Calu3 (cell line): ENCODE data around the gene CD80. TPM values are rescaled to one million over a fixed set of nuclear protein-coding genes. Genes with fewer than 3 reads are reported as not detected.

Source experiments
- BruUV-seq: library from RNA; stranded (reverse); fragments of 400-500 nt; replicated peaks from 2 replicates; lab custom pipeline; 2021; lab: Mats Ljungman, UMichigan
- CTCF ChIA-PET: fragments of 300-600 bp; sonication (Branson Sonifier 250); formaldehyde crosslinking; loops from one replicate; lab custom pipeline; 2022; ENCODE audit warnings: antibody characterized with exemption; lab: Charles Lee
- DNase-seq: peaks from one replicate; pipeline ENCODE4 v3.0.0; 2022
- H3K27ac Mint-ChIP-seq: one replicate; pipeline ENCODE4 v1.8.0; 2022; ENCODE audit warnings: mixed read lengths; ENCODE audit not compliant: unreplicated experiment
- H3K27me3 Mint-ChIP-seq: one replicate; pipeline ENCODE4 v1.8.0; 2022; ENCODE audit warnings: mixed read lengths; ENCODE audit not compliant: unreplicated experiment
- H3K36me3 Mint-ChIP-seq: one replicate; pipeline ENCODE4 v1.8.0; 2022; ENCODE audit warnings: mild to moderate bottlenecking, moderate library complexity, mixed read lengths; ENCODE audit not compliant: insufficient read depth, unreplicated experiment
- H3K4me1 Mint-ChIP-seq: one replicate; pipeline ENCODE4 v1.8.0; 2022; ENCODE audit warnings: mild to moderate bottlenecking, low read depth, mixed read lengths; ENCODE audit not compliant: unreplicated experiment
- H3K4me3 Mint-ChIP-seq: one replicate; pipeline ENCODE4 v1.8.0; 2022; ENCODE audit warnings: mild to moderate bottlenecking, low read depth, moderate library complexity, mixed read lengths; ENCODE audit not compliant: unreplicated experiment
- H3K9me3 Mint-ChIP-seq: one replicate; pipeline ENCODE4 v1.8.0; 2022; ENCODE audit warnings: low read depth, mixed read lengths; ENCODE audit not compliant: unreplicated experiment
- intact Hi-C: fragments of 100-400 bp; cut with micrococcal nuclease; formaldehyde crosslinking; loops from one replicate; pipeline ENCODE4 v1.10.0; 2022; ENCODE audit not compliant: unreplicated experiment
- total RNA-seq: library from RNA; stranded (reverse); gene quantifications from 2 replicates; pipeline ENCODE4 v1.2.3, GENCODE V29; 2022
- TF ChIP-seq, protein P1 (sequence below): fragments of 200-600 bp; IDR thresholded peaks from one replicate; pipeline ENCODE4 v1.8.0; 2022; ENCODE audit warnings: antibody characterized with exemption; ENCODE audit not compliant: unreplicated experiment

Gene CD80
- total RNA-seq, 1 experiment from 2014 or later = not detected

DNA sequence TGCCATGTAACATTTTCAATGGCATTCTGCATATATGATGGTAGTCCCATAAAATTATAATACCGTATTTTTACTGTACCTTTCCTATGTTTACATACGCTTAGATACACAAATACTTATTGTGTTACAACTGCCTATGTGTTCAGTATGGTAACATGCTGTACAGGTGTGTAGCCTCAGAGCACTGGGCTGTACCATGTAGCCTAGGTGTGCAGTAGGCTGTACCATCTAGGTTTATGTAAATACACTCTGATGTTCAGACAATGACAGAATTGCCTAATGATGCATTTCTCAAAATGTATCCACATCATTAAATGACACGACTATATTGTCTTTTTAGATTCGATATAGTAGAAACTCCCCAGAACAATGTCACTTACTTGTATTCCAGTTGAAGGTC is 22.7 kb downstream of the CD80 start:
- intact Hi-C loops = no loop called here
- DNase-seq = no peak
- CTCF ChIA-PET = no interaction called here
- H3K4me1 Mint-ChIP-seq = peaks cover 6% of the 10 kb centered on the region
- TF ChIP-seq, protein P1, sequence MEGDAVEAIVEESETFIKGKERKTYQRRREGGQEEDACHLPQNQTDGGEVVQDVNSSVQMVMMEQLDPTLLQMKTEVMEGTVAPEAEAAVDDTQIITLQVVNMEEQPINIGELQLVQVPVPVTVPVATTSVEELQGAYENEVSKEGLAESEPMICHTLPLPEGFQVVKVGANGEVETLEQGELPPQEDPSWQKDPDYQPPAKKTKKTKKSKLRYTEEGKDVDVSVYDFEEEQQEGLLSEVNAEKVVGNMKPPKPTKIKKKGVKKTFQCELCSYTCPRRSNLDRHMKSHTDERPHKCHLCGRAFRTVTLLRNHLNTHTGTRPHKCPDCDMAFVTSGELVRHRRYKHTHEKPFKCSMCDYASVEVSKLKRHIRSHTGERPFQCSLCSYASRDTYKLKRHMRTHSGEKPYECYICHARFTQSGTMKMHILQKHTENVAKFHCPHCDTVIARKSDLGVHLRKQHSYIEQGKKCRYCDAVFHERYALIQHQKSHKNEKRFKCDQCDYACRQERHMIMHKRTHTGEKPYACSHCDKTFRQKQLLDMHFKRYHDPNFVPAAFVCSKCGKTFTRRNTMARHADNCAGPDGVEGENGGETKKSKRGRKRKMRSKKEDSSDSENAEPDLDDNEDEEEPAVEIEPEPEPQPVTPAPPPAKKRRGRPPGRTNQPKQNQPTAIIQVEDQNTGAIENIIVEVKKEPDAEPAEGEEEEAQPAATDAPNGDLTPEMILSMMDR = no peak
- H3K27ac Mint-ChIP-seq = no peak overlapping the region
- H3K9me3 Mint-ChIP-seq = no peaks in the 10 kb centered on the region
- no peaks in the 10 kb centered on the region for H3K36me3 Mint-ChIP-seq
- H3K4me3 Mint-ChIP-seq = no peak overlapping the region
- BruUV-seq = no TSS peak
- H3K27me3 Mint-ChIP-seq = no peaks in the 10 kb centered on the region

DNA sequence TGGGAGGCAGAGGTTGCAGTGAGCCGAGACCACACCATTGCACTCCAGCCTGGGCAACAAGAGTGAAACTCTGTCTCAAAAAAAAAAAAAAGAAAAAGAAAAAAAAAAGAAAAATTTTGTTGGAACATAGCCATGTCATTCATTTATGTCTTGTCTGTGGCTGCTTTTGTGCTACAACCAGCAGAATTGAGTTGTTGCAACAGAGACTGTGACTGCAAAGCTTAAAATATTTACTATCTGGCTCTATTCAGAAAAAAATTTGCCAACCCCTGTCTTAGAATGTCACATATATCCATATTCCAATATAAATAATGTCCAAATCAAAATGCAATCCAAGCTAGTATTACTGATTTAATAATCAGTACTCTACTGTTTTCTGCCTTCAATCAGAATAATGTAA is 25.1 kb downstream of the CD80 start:
- no peaks in the 10 kb centered on the region for H3K27me3 Mint-ChIP-seq
- DNase-seq = no peak
- H3K9me3 Mint-ChIP-seq = no peaks in the 10 kb centered on the region
- BruUV-seq = no TSS peak
- TF ChIP-seq, protein P1 = no peak
- CTCF ChIA-PET = interaction anchor here (0.5 to 1.0 kb wide), 3 partner anchors 17 to 539 kb away, joined by 3 to 5 read pairs (median 5); no protein-coding TSS in a partner anchor
- H3K4me3 Mint-ChIP-seq = no peak overlapping the region
- intact Hi-C loops = no loop called here
- H3K27ac Mint-ChIP-seq = no peak overlapping the region
- no peaks in the 10 kb centered on the region for H3K4me1 Mint-ChIP-seq
- H3K36me3 Mint-ChIP-seq = no peaks in the 10 kb centered on the region

DNA sequence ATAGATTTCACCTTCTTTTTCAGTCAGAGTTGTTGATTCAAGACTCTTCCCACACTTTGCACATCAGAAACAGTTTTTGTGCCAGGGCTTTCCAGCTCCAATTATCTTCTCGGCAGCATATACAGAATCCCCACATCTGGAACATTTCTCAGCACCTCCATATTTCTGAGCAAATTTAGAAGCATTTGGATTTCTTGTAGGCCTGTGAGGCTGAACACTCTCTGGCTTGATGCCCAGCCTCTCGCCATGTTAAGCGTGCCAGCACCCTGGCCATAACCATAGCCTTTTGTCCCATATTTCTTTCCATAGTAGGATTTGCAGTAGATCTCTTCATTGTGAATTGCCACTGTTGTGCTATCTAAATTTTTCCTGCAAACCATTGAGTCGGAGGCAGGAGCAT is 28.3 kb downstream of the CD80 start:
- no peak for DNase-seq
- no peak overlapping the region for H3K4me3 Mint-ChIP-seq
- H3K27ac Mint-ChIP-seq = no peak overlapping the region
- H3K4me1 Mint-ChIP-seq = no peaks in the 10 kb centered on the region
- BruUV-seq = no TSS peak
- intact Hi-C loops = no loop called here
- CTCF ChIA-PET = no interaction called here
- H3K36me3 Mint-ChIP-seq = no peaks in the 10 kb centered on the region
- no peaks in the 10 kb centered on the region for H3K27me3 Mint-ChIP-seq
- TF ChIP-seq, protein P1 = no peak
- no peaks in the 10 kb centered on the region for H3K9me3 Mint-ChIP-seq

DNA sequence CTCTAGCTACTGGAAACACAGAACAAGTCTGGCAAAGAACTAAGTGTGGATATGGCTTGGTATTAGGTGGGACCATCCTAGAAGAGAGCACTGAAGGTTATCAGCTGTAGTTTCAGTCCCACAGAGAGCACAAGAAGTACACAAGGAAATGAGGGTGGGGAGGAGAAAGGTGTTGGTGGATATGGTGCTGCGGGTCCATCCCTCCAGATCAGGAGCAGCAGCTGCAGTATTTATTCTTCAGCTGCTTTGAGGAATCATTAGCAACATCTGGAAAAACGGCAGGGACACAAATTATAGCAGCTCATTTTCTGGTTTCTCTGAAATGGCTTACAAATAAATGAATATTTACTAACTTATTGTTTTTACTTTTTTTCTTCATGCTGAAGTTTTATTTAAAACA is 29.0 kb downstream of the CD80 start:
- no peak for DNase-seq
- H3K36me3 Mint-ChIP-seq = no peaks in the 10 kb centered on the region
- TF ChIP-seq, protein P1 = no peak
- no peak overlapping the region for H3K4me3 Mint-ChIP-seq
- intact Hi-C loops = no loop called here
- BruUV-seq = no TSS peak
- H3K27ac Mint-ChIP-seq = no peak overlapping the region
- CTCF ChIA-PET = interaction anchor here (0.9 kb wide), 1 partner anchor 33 kb away, joined by 4 read pairs; the partner anchor contains the start of gene TIMMDC1
- no peaks in the 10 kb centered on the region for H3K9me3 Mint-ChIP-seq
- H3K4me1 Mint-ChIP-seq = no peaks in the 10 kb centered on the region
- no peaks in the 10 kb centered on the region for H3K27me3 Mint-ChIP-seq
